GM12878 (cell line): Measurements from ENCODE around the gene SIRT5. TPM values are rescaled to one million over a fixed set of nuclear protein-coding genes. Genes with fewer than 3 reads are reported as not detected.

Source experiments
- ATAC-seq: fragments of 200-7000 bp; cut with Tn5 transposase; 3 replicates; pipeline ENCODE4 v1.9.1; 2020; ENCODE audit warnings: mild to moderate bottlenecking, moderate library complexity
- BruUV-seq: library from RNA; stranded (reverse); fragments of 400-500 nt; replicated peaks from 2 replicates; lab custom pipeline; 2021; lab: Mats Ljungman, UMichigan
- CTCF ChIA-PET: fragments of 300-600 bp; sonication (Branson Sonifier 250); formaldehyde crosslinking; extraction: SDS; loops from one replicate; lab custom pipeline; 2021; ENCODE audit warnings: inconsistent platforms; lab: Yijun Ruan, JAX
- POLR2A ChIA-PET: fragments of 350-600 bp; formaldehyde crosslinking; extraction: SDS; loops from one replicate; lab custom pipeline; 2021; ENCODE audit warnings: inconsistent platforms; lab: Charles Lee
- RAD21 ChIA-PET: fragments of 300-600 bp; sonication (Branson Sonifier 250); formaldehyde crosslinking; loops from one replicate; lab custom pipeline; 2023; ENCODE audit warnings: antibody characterized with exemption; ENCODE audit not compliant: unreplicated experiment; lab: Charles Lee
- SMC1A ChIA-PET: fragments of 300-600 bp; sonication (Branson Sonifier 250); formaldehyde crosslinking; loops from one replicate; lab custom pipeline; 2023; ENCODE audit not compliant: unreplicated experiment, uncharacterized antibody; lab: Charles Lee
- DNase-seq: peaks from one replicate; pipeline ENCODE4 v3.0.0-alpha.2; 2011; ENCODE audit warnings: low read depth, low spot score
- FAIRE-seq: peaks from 3 replicates; lab custom pipeline; 2011; peaks lifted over from hg19 to GRCh38; lab: Jason Lieb, UNC
- H2AFZ ChIP-seq: 2 replicates; pipeline ENCODE4 v1.6.0; 2011; ENCODE audit warnings: low read depth, low read length, control low read depth; ENCODE audit not compliant: control insufficient read depth
- H3K27ac ChIP-seq: 2 replicates; pipeline ENCODE4 v1.5.1; 2011; ENCODE audit warnings: control low read depth; ENCODE audit not compliant: control insufficient read depth, insufficient read depth
- H3K27me3 ChIP-seq, 2 experiments: replicated peaks in 1 of 2; 2 replicates each; pipeline versions ENCODE4 v1.6.0 to v1.6.1; 2011; ENCODE audit warnings: low read length in 1 of 2; ENCODE audit not compliant: control insufficient read depth in 2 of 2, insufficient read depth in 2 of 2
- H3K36me3 ChIP-seq, 2 experiments: 2 replicates each; pipeline ENCODE4 v1.5.1; 2011; ENCODE audit warnings: low read length in 1 of 2; ENCODE audit not compliant: control insufficient read depth in 2 of 2, insufficient read depth in 2 of 2
- H3K4me1 ChIP-seq: 2 replicates; pipeline ENCODE4 v1.6.1; 2011; ENCODE audit warnings: mild to moderate bottlenecking, low read length, moderate library complexity, mixed read lengths; ENCODE audit not compliant: control insufficient read depth, insufficient read depth
- H3K4me2 ChIP-seq: 2 replicates; pipeline ENCODE4 v1.6.0; 2011; ENCODE audit warnings: control low read depth; ENCODE audit not compliant: control insufficient read depth, insufficient read depth
- H3K4me3 ChIP-seq: fragments of 200-600 bp; sonication (generic); 2 replicates; pipeline ENCODE4 v1.5.1; 2016
- H3K79me2 ChIP-seq: 2 replicates; pipeline ENCODE4 v1.6.0; 2011; ENCODE audit warnings: low read length; ENCODE audit not compliant: control insufficient read depth, insufficient read depth
- H3K9ac ChIP-seq: 2 replicates; pipeline ENCODE4 v1.8.0; 2011; ENCODE audit warnings: low read length, control low read depth, mixed read lengths; ENCODE audit not compliant: control insufficient read depth, insufficient read depth
- H3K9me3 ChIP-seq: replicated peaks from 3 replicates; pipeline ENCODE4 v1.5.1; 2011; ENCODE audit warnings: mild to moderate bottlenecking, low read length; ENCODE audit not compliant: control insufficient read depth, insufficient read depth
- H4K20me1 ChIP-seq: 2 replicates; pipeline ENCODE4 v1.6.0; 2011; ENCODE audit not compliant: control insufficient read depth, insufficient read depth
- BMI1 ChIP-seq: fragments of 450-650 bp; IDR thresholded peaks from 2 replicates; pipeline ENCODE4 v1.6.1; 2016; ENCODE audit warnings: mild to moderate bottlenecking, moderate library complexity, borderline replicate concordance
- EED ChIP-seq: sonication (generic); IDR thresholded peaks from 2 replicates; pipeline ENCODE4 v1.6.1; 2016; ENCODE audit warnings: antibody characterized with exemption, low read depth
- MYB ChIP-seq: fragments of 150-350 bp; IDR thresholded peaks from 2 replicates; pipeline ENCODE4 v1.6.1; 2014; ENCODE audit warnings: mild to moderate bottlenecking, low read depth, low read length, borderline replicate concordance
- NR2C1 ChIP-seq: fragments of 450-650 bp; IDR thresholded peaks from 2 replicates; pipeline ENCODE4 v1.6.1; 2017; ENCODE audit warnings: antibody characterized with exemption, mild to moderate bottlenecking, moderate library complexity
- RBBP5 ChIP-seq: fragments of 200-600 bp; sonication (generic); conservative IDR thresholded peaks from 2 replicates; pipeline ENCODE4 v1.6.1; 2016
- SMAD1 ChIP-seq: fragments of 450-650 bp; IDR thresholded peaks from 2 replicates; pipeline ENCODE4 v1.6.1; 2018; ENCODE audit warnings: mild to moderate bottlenecking, low read depth; ENCODE audit not compliant: partially characterized antibody
- SMC3 ChIP-seq: IDR thresholded peaks from 2 replicates; pipeline ENCODE4 v1.6.1; 2011; ENCODE audit warnings: low read length, improper control_type of control experiment, borderline replicate concordance
- SUPT20H ChIP-seq: IDR thresholded peaks from 2 replicates; pipeline ENCODE4 v1.6.1; 2011; ENCODE audit warnings: low read depth, mild to moderate bottlenecking, low read length, moderate library complexity, borderline replicate concordance; ENCODE audit not compliant: control insufficient read depth
- TARDBP ChIP-seq: IDR thresholded peaks from 2 replicates; pipeline ENCODE4 v1.6.1; 2016; ENCODE audit warnings: borderline replicate concordance
- USF1 ChIP-seq: IDR thresholded peaks from 2 replicates; pipeline ENCODE4 v1.6.1; 2011; ENCODE audit warnings: borderline replicate concordance, low read depth, mild to moderate bottlenecking, moderate library complexity, mixed read lengths, low read length; ENCODE audit not compliant: insufficient read depth; ENCODE audit errors: extremely low read length
- WRNIP1 ChIP-seq: IDR thresholded peaks from 2 replicates; pipeline ENCODE4 v1.6.1; 2011; ENCODE audit warnings: low read depth, low read length, improper control_type of control experiment, borderline replicate concordance
- ZBTB11 ChIP-seq: fragments of 450-650 bp; formaldehyde crosslinking; IDR thresholded peaks from 2 replicates; pipeline ENCODE4 v1.5.0; 2022; ENCODE audit warnings: mild to moderate bottlenecking, missing genetic modification characterization
- WGBS: methylation state at CpG from one replicate; pipeline ENCODE4 v1.1.6; 2016; ENCODE audit warnings: low lambda C conversion rate; ENCODE audit not compliant: insufficient replicate concordance, insufficient coverage; ENCODE audit errors: missing lambda C conversion rate; 5-methylcytosine and 5-hydroxymethylcytosine counted together
- in situ Hi-C: fragments of 300-500 bp; cut with MboI; formaldehyde crosslinking; loops from 9 replicates; pipeline ENCODE4 v1.14.3; 2018; ENCODE audit warnings: mixed read lengths
- intact Hi-C: fragments of 100-400 bp; cut with micrococcal nuclease; formaldehyde crosslinking; loops from one replicate; pipeline ENCODE4 v1.14.2; 2022; ENCODE audit not compliant: unreplicated experiment
- polyA plus RNA-seq, 11 experiments: library from polyadenylated mRNA; depleted of rRNA in 4 of 11; unstranded in 6 of 11; stranded (reverse) in 5 of 11; fragments of >200 nt; fragmentation: Nextera tagmentation in 4 of 11; fragmentation: Illumina TruSeq in 1 of 11; extraction: Ambion mirVana in 4 of 11; extraction: Trizol in 1 of 11; gene quantifications; 1 replicate in 1 of 11; 2 replicates in 10 of 11; pipeline versions ENCODE4 v1.2.1 to v1.2.3, GENCODE V29; 2011 to 2016; ENCODE audit warnings: inconsistent platforms in 2 of 11, missing spikeins in 2 of 11, low read depth in 1 of 11
- total RNA-seq, 4 experiments: library from RNA; depleted of rRNA in 3 of 4; stranded (reverse); fragments of >200 nt in 3 of 4; fragmentation: Illumina TruSeq in 1 of 4; extraction: Trizol in 1 of 4; gene quantifications; 2 replicates each; pipeline versions ENCODE4 v1.2.1 to v1.2.3, GENCODE V29; 2013 to 2021

The SIRT5 gene
- total and polyA plus RNA-seq, 10 of the 15 experiments (the other 5 are each of a cell fraction or from before 2014, with no cell fraction given): 1.7 to 12.4 (median 10.0) TPM

DNA sequence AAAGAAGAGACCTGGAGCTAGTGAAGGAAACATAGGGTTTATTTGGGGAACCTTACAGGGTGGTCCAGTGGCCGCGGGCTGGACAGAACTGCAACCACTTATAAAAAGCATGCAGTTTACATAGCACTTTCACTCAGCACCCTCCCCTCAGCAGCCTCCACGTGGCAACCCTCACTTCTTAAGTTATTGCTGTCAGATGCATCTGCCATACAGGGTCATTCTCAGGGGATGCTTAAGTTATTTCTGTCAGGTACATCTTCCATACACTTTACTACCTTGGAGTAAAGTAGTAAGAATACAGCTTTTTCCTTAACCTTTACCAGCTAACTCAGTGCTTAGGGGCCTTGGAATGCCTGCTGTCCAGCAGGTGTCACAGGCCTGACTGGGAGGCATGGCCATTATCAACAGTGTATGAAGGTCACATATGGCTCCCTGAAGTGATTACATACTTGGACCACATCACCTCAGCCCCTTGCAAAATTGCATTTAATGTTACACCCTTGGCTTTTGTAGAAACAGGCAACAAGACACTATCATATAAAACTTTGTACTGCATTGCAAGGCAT is 38.7 kb downstream of the SIRT5 start (continued):
- TF ChIP-seq MYB: no peak
- TF ChIP-seq ZBTB11 (CRISPR knock-in tag): no peak
- TF ChIP-seq WRNIP1: no peak
- TF ChIP-seq RBBP5: no peak
- TF ChIP-seq BMI1: no peak

- no peak for TF ChIP-seq SMAD1
- TF ChIP-seq EED: no peak
- no peak for TF ChIP-seq NR2C1
- no peak for TF ChIP-seq USF1
- TF ChIP-seq TARDBP: no peak
- peak; percentile 9; the same call in 1 of the 2 replicates for TF ChIP-seq SMC3
- TF ChIP-seq SUPT20H: no peak
- TF ChIP-seq, all 136 proteins: peak for 1
- Histone ChIP-seq H3K4me1 (peaks cover 17% of the 10 kb centered on the region), H3K9ac (peak overlapping the region; percentile 96), H4K20me1 (no peaks in the 10 kb centered on the region), H3K9me3 (no peaks in the 10 kb centered on the region), H3K79me2 (peaks cover 41% of the 10 kb centered on the region), H2AFZ (peak overlapping the region; percentile 92), H3K27ac (peak overlapping the region; percentile 96), H3K27me3 (no peaks in the 10 kb centered on the region), H3K36me3 (peaks cover 4 to 15% of the 10 kb centered on the region in 2 experiments; a peak in 3 of 4 replicates), H3K4me2 (peak overlapping the region; percentile 89), H3K4me3 (peak overlapping the region; percentile 94)
- ChIA-PET POLR2A (interaction anchor here (0.8 to 2.2 kb wide), 6 partner anchors 18 to 127 kb away, joined by 3 to 12 read pairs (median 6); partner anchors contain the start of genes RANBP9 and SIRT5), SMC1A (interaction anchor here (0.6 to 2.7 kb wide), 9 partner anchors 10 to 473 kb away, joined by 3 to 14 read pairs (median 5); partner anchors contain the start of genes MCUR1 and SIRT5), RAD21 (interaction anchor here (0.5 to 3.8 kb wide), 13 partner anchors 10 to 286 kb away, joined by 3 to 22 read pairs (median 5); partner anchors contain the start of genes GFOD1, SIRT5 and TBC1D7), CTCF (interaction anchor here (0.7 to 4.5 kb wide), 20 partner anchors 8 to 496 kb away, joined by 3 to 41 read pairs (median 4); partner anchors contain the start of gene SIRT5)
- DNase-seq (no peak), FAIRE-seq (no peak), ATAC-seq (peak; percentile 42)
- intact Hi-C loops: loop anchor here (2.0 to 10.0 kb wide), 3 partner anchors 40 to 420 kb away; partner anchors contain the start of gene SIRT5
- BruUV-seq: TSS peak; percentile 86
- 0% methylated on average over 38 of the region's 38 CpGs for WGBS
- in situ Hi-C loops: no loop called here
Observed at GRCh38 chr6:13614126-13614925, 39.9 kb downstream of the SIRT5 start.
